PC-3 (cell line): ENCODE measurements around the gene ZNF385B. TPM values are rescaled to one million over a fixed set of nuclear protein-coding genes. Genes with fewer than 3 reads are reported as not detected.

Experiments
- ATAC-seq: fragments of 200-7000 bp; cut with Tn5 transposase; 2 replicates; pipeline ENCODE4 v1.9.1; 2020; ENCODE audit warnings: mild to moderate bottlenecking, moderate library complexity
- BruUV-seq: library from RNA; stranded (reverse); fragments of 400-500 nt; replicated peaks from 2 replicates; lab custom pipeline; 2021; lab: Mats Ljungman, UMichigan
- CTCF ChIA-PET: fragments of 300-600 bp; sonication (Branson Sonifier 250); formaldehyde crosslinking; loops from one replicate; lab custom pipeline; 2022; ENCODE audit warnings: antibody characterized with exemption; lab: Charles Lee
- POLR2A ChIA-PET: fragments of 300-600 bp; sonication (Branson Sonifier 250); formaldehyde crosslinking; loops from one replicate; lab custom pipeline; 2022; ENCODE audit warnings: antibody characterized with exemption; ENCODE audit not compliant: unreplicated experiment; lab: Charles Lee
- DNase-seq: peaks from one replicate; pipeline ENCODE4 v3.0.0-alpha.2; 2015
- H2AFZ ChIP-seq: fragments of 300-600 bp; sonication (generic); 2 replicates; pipeline ENCODE4 v1.6.0; 2016; ENCODE audit warnings: antibody characterized with exemption, low read length
- H3F3A ChIP-seq: fragments of 300-600 bp; sonication (generic); one replicate; pipeline ENCODE4 v1.6.0; 2017; ENCODE audit warnings: antibody characterized with exemption, low read length, control low read depth, mild to moderate bottlenecking; ENCODE audit not compliant: unreplicated experiment
- H3K27ac ChIP-seq: fragments of 300-600 bp; sonication (generic); 2 replicates; pipeline ENCODE4 v1.5.1; 2016; ENCODE audit warnings: mild to moderate bottlenecking, low read length
- H3K27me3 ChIP-seq: fragments of 300-600 bp; sonication (generic); 2 replicates; pipeline ENCODE4 v1.6.1; 2016; ENCODE audit warnings: low read length, mixed read lengths
- H3K36me3 ChIP-seq: fragments of 300-600 bp; sonication (generic); 2 replicates; pipeline ENCODE4 v1.6.1; 2016; ENCODE audit warnings: low read depth, mixed run types, low read length, mixed read lengths
- H3K4me1 ChIP-seq: fragments of 300-600 bp; sonication (generic); 2 replicates; pipeline ENCODE4 v1.5.1; 2016; ENCODE audit warnings: low read length; ENCODE audit not compliant: insufficient read depth
- H3K4me2 ChIP-seq: fragments of 300-600 bp; sonication (generic); 2 replicates; pipeline ENCODE4 v1.6.0; 2016; ENCODE audit warnings: low read length
- H3K4me3 ChIP-seq: fragments of 300-600 bp; sonication (generic); 2 replicates; pipeline ENCODE4 v1.5.1; 2016; ENCODE audit warnings: mild to moderate bottlenecking, low read length, mixed read lengths
- H3K79me2 ChIP-seq: fragments of 300-600 bp; sonication (generic); 2 replicates; pipeline ENCODE4 v1.6.1; 2017; ENCODE audit warnings: low read length, mixed read lengths
- H3K9ac ChIP-seq: fragments of 300-600 bp; sonication (generic); 2 replicates; pipeline ENCODE4 v1.6.0; 2016; ENCODE audit warnings: mild to moderate bottlenecking, low read length
- H3K9me2 ChIP-seq: fragments of 300-600 bp; sonication (generic); replicated peaks from 2 replicates; pipeline ENCODE4 v1.6.1; 2016; ENCODE audit warnings: mixed run types, low read length, mixed read lengths
- H3K9me3 ChIP-seq: fragments of 300-600 bp; sonication (generic); 2 replicates; pipeline ENCODE4 v1.6.1; 2016; ENCODE audit warnings: low read length, mixed read lengths
- H4K20me1 ChIP-seq: fragments of 300-600 bp; sonication (generic); 2 replicates; pipeline ENCODE4 v1.6.1; 2016; ENCODE audit warnings: low read length, mixed read lengths
- CTCF ChIP-seq: fragments of 300-600 bp; sonication (generic); conservative IDR thresholded peaks from 2 replicates; pipeline ENCODE4 v1.5.1; 2017; ENCODE audit warnings: antibody characterized with exemption, low read depth, mild to moderate bottlenecking, low read length
- EZH2 ChIP-seq: fragments of 300-600 bp; sonication (generic); IDR thresholded peaks from one replicate; pipeline ENCODE4 v1.6.1; 2017; ENCODE audit warnings: antibody characterized with exemption, mild to moderate bottlenecking, low read length; ENCODE audit not compliant: unreplicated experiment
- EZH2phosphoT487 ChIP-seq: fragments of 300-600 bp; sonication (generic); IDR thresholded peaks from 2 replicates; pipeline ENCODE4 v1.6.1; 2018; ENCODE audit warnings: mild to moderate bottlenecking, antibody characterized with exemption, low read length, borderline replicate concordance
- intact Hi-C: fragments of 100-400 bp; cut with micrococcal nuclease; formaldehyde crosslinking; loops from 2 replicates; pipeline ENCODE4 v1.9.0; 2023
- total RNA-seq: library from RNA; depleted of rRNA; stranded (reverse); fragments of >200 nt; gene quantifications from 2 replicates; pipeline ENCODE4 v1.2.3, GENCODE V29; 2014

ZNF385B gene
- total RNA-seq, 1 experiment from 2014 or later: 2.4 TPM

- no peak overlapping the region for H3K4me3 ChIP-seq
- H3F3A ChIP-seq: no peaks in the 10 kb centered on the region
- H3K9ac ChIP-seq: no peak overlapping the region
- no peaks in the 10 kb centered on the region for H4K20me1 ChIP-seq
- no peaks in the 10 kb centered on the region for H3K9me2 ChIP-seq
- H3K79me2 ChIP-seq: no peaks in the 10 kb centered on the region
- BruUV-seq: no TSS peak
- H3K27me3 ChIP-seq: no peaks in the 10 kb centered on the region
- DNase-seq: no peak
- H2AFZ ChIP-seq: no peak overlapping the region
- no peaks in the 10 kb centered on the region for H3K9me3 ChIP-seq
- no peak overlapping the region for H3K4me2 ChIP-seq
- TF ChIP-seq EZH2 (no peak), EZH2phosphoT487 (no peak), CTCF (no peak)
- ATAC-seq: no peak
- CTCF ChIA-PET: no interaction called here
- H3K36me3 ChIP-seq: no peaks in the 10 kb centered on the region
- peaks cover 9% of the 10 kb centered on the region for H3K4me1 ChIP-seq
- intact Hi-C loops: no loop called here
- POLR2A ChIA-PET: no interaction called here
- H3K27ac ChIP-seq: no peak overlapping the region
Observed at GRCh38 chr2:179565807-179566206, 295.6 kb downstream of the ZNF385B start.

- Histone ChIP-seq H3K27ac (no peak overlapping the region), H3F3A (no peaks in the 10 kb centered on the region), H3K79me2 (no peaks in the 10 kb centered on the region), H3K9me2 (no peaks in the 10 kb centered on the region), H4K20me1 (no peaks in the 10 kb centered on the region), H3K36me3 (no peaks in the 10 kb centered on the region), H3K4me2 (no peak overlapping the region), H3K4me1 (no peaks in the 10 kb centered on the region), H2AFZ (no peak overlapping the region), H3K4me3 (no peak overlapping the region), H3K9ac (no peak overlapping the region), H3K9me3 (no peaks in the 10 kb centered on the region), H3K27me3 (no peaks in the 10 kb centered on the region)
- DNase-seq (no peak), ATAC-seq (no peak)
- ChIA-PET POLR2A (no interaction called here), CTCF (no interaction called here)
- no TSS peak for BruUV-seq
- no peak for TF ChIP-seq EZH2
- no peak for TF ChIP-seq CTCF
- TF ChIP-seq EZH2phosphoT487: no peak
- intact Hi-C loops: no loop called here
Observed at GRCh38 chr2:179562330-179562885, 299.0 kb downstream of the ZNF385B start.

- Histone ChIP-seq H3K9ac (no peak overlapping the region), H3K4me3 (no peak overlapping the region), H2AFZ (no peak overlapping the region), H3K36me3 (no peaks in the 10 kb centered on the region), H3K9me2 (no peaks in the 10 kb centered on the region), H4K20me1 (no peaks in the 10 kb centered on the region), H3K79me2 (no peaks in the 10 kb centered on the region), H3K27ac (no peak overlapping the region), H3K4me1 (no peaks in the 10 kb centered on the region), H3F3A (no peaks in the 10 kb centered on the region), H3K27me3 (no peaks in the 10 kb centered on the region), H3K9me3 (no peaks in the 10 kb centered on the region), H3K4me2 (no peak overlapping the region)
- BruUV-seq: no TSS peak
- CTCF ChIA-PET: no interaction called here
- intact Hi-C loops: no loop called here
- TF ChIP-seq EZH2phosphoT487 (no peak), EZH2 (no peak), CTCF (no peak)
- POLR2A ChIA-PET: no interaction called here
- no peak for DNase-seq
- ATAC-seq: no peak
Observed at GRCh38 chr2:179561702-179562101, 299.7 kb downstream of the ZNF385B start.
